Measurements from ENCODE around the gene AREL1.

The AREL1 gene

DNA sequence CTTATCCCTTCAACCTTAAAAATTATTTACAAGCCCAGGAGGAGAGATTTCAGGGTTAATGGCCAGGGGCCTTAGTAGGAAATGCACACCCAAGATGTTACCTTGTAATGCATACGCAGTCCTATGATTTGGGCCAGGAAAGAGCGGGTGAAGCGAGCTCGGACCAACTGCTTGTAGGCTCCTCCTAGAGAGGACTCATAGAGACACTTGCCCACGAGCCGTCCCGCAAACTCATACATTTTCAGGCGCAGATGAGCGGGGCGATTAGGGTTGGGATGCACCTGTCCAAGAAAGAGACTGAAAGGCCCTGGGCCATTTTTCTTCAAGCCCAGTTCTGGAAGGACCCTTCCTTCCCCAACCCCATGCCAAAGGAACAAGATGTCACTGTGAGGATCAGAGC is 43.0 kb downstream of the AREL1 start:
- H3K27me3 ChIP-seq (ENCODE audit: control insufficient read depth, insufficient read depth, low read length) = no peaks in the 10 kb centered on the region
- no peak overlapping the region for H3K9ac ChIP-seq (ENCODE audit: low read length)
- H3K4me1 ChIP-seq (ENCODE audit: control insufficient read depth, insufficient read depth, low read length) = no peaks in the 10 kb centered on the region
- H3K9me3 ChIP-seq (ENCODE audit: control insufficient read depth, low read length) = no peaks in the 10 kb centered on the region
- H3K4me3 ChIP-seq (ENCODE audit: low read length) = no peak overlapping the region
- H3K36me3 ChIP-seq (ENCODE audit: control insufficient read depth, insufficient read depth, low read length) = peaks cover 21% of the 10 kb centered on the region

GRCh38 chr14:74669256-74669655 is 43.6 kb downstream of the AREL1 start:
- Histone ChIP-seq H3K27me3 (ENCODE audit: control insufficient read depth, insufficient read depth, low read length) (no peaks in the 10 kb centered on the region), H3K9ac (ENCODE audit: low read length) (no peak overlapping the region), H3K4me1 (ENCODE audit: control insufficient read depth, insufficient read depth, low read length) (no peaks in the 10 kb centered on the region), H3K36me3 (ENCODE audit: control insufficient read depth, insufficient read depth, low read length) (peaks cover 21% of the 10 kb centered on the region), H3K9me3 (ENCODE audit: control insufficient read depth, low read length) (no peaks in the 10 kb centered on the region), H3K4me3 (ENCODE audit: low read length) (no peak overlapping the region)

GRCh38 chr14:74667758-74668157 is 45.1 kb downstream of the AREL1 start:
- no peak overlapping the region for H3K9ac ChIP-seq (ENCODE audit: low read length)
- H3K4me3 ChIP-seq (ENCODE audit: low read length) = no peak overlapping the region
- no peaks in the 10 kb centered on the region for H3K4me1 ChIP-seq (ENCODE audit: control insufficient read depth, insufficient read depth, low read length)
- H3K36me3 ChIP-seq (ENCODE audit: control insufficient read depth, insufficient read depth, low read length) = peaks cover 26% of the 10 kb centered on the region
- no peaks in the 10 kb centered on the region for H3K27me3 ChIP-seq (ENCODE audit: control insufficient read depth, insufficient read depth, low read length)
- H3K9me3 ChIP-seq (ENCODE audit: control insufficient read depth, low read length) = no peaks in the 10 kb centered on the region

GRCh38 chr14:74664717-74665116 is 48.2 kb downstream of the AREL1 start:
- Histone ChIP-seq H3K4me1 (ENCODE audit: control insufficient read depth, insufficient read depth, low read length) (no peaks in the 10 kb centered on the region), H3K36me3 (ENCODE audit: control insufficient read depth, insufficient read depth, low read length) (peaks cover 18% of the 10 kb centered on the region), H3K4me3 (ENCODE audit: low read length) (no peak overlapping the region), H3K9ac (ENCODE audit: low read length) (no peak overlapping the region), H3K9me3 (ENCODE audit: control insufficient read depth, low read length) (no peaks in the 10 kb centered on the region), H3K27me3 (ENCODE audit: control insufficient read depth, insufficient read depth, low read length) (no peaks in the 10 kb centered on the region)

DNA sequence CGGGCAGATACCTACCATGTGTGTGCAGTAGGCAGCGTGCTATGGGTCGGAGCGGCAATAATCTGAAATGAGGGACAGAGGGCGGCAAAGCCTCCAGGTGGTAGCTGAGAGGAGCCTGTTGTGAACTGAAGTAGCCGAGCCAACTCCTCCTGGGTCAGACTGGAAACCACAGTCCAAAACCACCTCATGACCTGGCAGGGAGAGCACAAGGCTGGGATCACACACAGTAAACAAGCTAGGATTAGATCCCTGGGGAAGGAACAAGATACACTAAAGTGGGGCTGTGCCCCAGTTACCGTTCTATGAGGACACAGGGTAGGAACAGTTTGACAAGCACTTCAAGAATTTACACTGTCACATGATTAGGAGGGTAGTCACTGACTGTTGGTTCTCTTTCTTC is 49.0 kb downstream of the AREL1 start:
- no peak overlapping the region for H3K9ac ChIP-seq (ENCODE audit: low read length)
- no peaks in the 10 kb centered on the region for H3K4me1 ChIP-seq (ENCODE audit: control insufficient read depth, insufficient read depth, low read length)

GRCh38 chr14:74661726-74662450 is 51.0 kb downstream of the AREL1 start:
- Histone ChIP-seq H3K4me1 (ENCODE audit: control insufficient read depth, insufficient read depth, low read length) (no peaks in the 10 kb centered on the region), H3K36me3 (ENCODE audit: control insufficient read depth, insufficient read depth, low read length) (peaks cover 12% of the 10 kb centered on the region)

More for the DNA sequence above, 49.0 kb downstream of the AREL1 start:
- Histone ChIP-seq H3K4me3 (ENCODE audit: low read length) (no peak overlapping the region), H3K9me3 (ENCODE audit: control insufficient read depth, low read length) (no peaks in the 10 kb centered on the region), H3K36me3 (ENCODE audit: control insufficient read depth, insufficient read depth, low read length) (peaks cover 14% of the 10 kb centered on the region), H3K27me3 (ENCODE audit: control insufficient read depth, insufficient read depth, low read length) (no peaks in the 10 kb centered on the region)

DNA sequence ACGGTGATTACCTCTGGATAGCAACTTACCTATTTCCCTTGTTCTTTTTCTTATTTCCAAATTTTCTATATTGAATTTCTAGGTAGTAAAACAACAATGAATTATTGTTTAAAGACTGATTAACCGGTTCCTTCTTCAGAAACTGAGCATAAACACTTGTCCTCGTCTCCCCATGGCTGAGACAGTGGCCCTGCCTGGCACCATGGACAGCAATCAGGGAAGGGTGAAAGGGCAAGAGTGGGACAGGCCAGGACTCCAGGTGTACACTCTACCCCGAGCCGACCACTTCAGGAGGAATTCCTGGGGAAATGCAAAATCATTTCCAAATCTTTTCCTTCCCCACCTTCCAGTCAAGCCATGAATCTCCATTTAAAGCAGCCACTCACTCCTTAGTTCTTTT is 52.0 kb downstream of the AREL1 start:
- Histone ChIP-seq H3K4me3 (ENCODE audit: low read length) (no peak overlapping the region), H3K9me3 (ENCODE audit: control insufficient read depth, low read length) (no peaks in the 10 kb centered on the region), H3K9ac (ENCODE audit: low read length) (no peak overlapping the region), H3K36me3 (ENCODE audit: control insufficient read depth, insufficient read depth, low read length) (peaks cover 12% of the 10 kb centered on the region), H3K4me1 (ENCODE audit: control insufficient read depth, insufficient read depth, low read length) (no peaks in the 10 kb centered on the region), H3K27me3 (ENCODE audit: control insufficient read depth, insufficient read depth, low read length) (no peaks in the 10 kb centered on the region)

More at GRCh38 chr14:74661726-74662450, 51.0 kb downstream of the AREL1 start:
- H3K27me3 ChIP-seq (ENCODE audit: control insufficient read depth, insufficient read depth, low read length) = no peaks in the 10 kb centered on the region
- no peak overlapping the region for H3K4me3 ChIP-seq (ENCODE audit: low read length)
- no peak overlapping the region for H3K9ac ChIP-seq (ENCODE audit: low read length)
- H3K9me3 ChIP-seq (ENCODE audit: control insufficient read depth, low read length) = no peaks in the 10 kb centered on the region

GRCh38 chr14:74660167-74660566 is 52.7 kb downstream of the AREL1 start:
- H3K27me3 ChIP-seq (ENCODE audit: control insufficient read depth, insufficient read depth, low read length) = no peaks in the 10 kb centered on the region

DNA sequence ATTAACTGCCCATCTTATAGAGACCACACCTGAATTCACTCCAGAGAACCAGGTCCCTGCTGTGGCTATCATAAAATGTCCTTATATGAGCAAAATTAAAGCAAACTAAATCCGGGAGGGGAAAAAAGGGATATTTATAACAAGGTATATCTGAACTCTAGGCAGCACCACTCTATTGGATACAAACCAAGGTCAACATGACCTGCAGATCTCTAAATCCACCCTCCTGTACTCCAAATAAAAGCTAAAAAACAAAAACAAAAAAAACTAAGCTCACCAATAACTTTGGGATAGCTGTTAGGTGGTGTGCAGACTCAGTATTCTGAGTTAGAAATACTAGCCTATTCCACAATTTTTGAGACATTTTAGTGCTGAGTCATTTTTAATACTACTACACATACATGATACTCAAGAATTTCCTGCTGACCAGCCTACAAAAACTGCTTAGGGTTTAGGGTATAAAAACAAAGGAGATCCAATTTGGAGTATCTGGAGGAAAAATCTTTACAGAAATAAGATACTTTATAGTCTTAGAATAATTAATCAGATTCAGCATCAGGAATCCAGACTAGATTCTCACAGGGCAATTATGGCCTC is 54.2 kb downstream of the AREL1 start:
- peaks cover 9% of the 10 kb centered on the region for H3K36me3 ChIP-seq (ENCODE audit: control insufficient read depth, insufficient read depth, low read length)
- no peaks in the 10 kb centered on the region for H3K4me1 ChIP-seq (ENCODE audit: control insufficient read depth, insufficient read depth, low read length)
- no peak overlapping the region for H3K9ac ChIP-seq (ENCODE audit: low read length)
- no peaks in the 10 kb centered on the region for H3K9me3 ChIP-seq (ENCODE audit: control insufficient read depth, low read length)
- H3K4me3 ChIP-seq (ENCODE audit: low read length) = no peak overlapping the region
- no peaks in the 10 kb centered on the region for H3K27me3 ChIP-seq (ENCODE audit: control insufficient read depth, insufficient read depth, low read length)

More at GRCh38 chr14:74660167-74660566, 52.7 kb downstream of the AREL1 start:
- H3K9me3 ChIP-seq (ENCODE audit: control insufficient read depth, low read length) = no peaks in the 10 kb centered on the region
- H3K36me3 ChIP-seq (ENCODE audit: control insufficient read depth, insufficient read depth, low read length) = peaks cover 12% of the 10 kb centered on the region
- H3K4me3 ChIP-seq (ENCODE audit: low read length) = no peak overlapping the region
- H3K4me1 ChIP-seq (ENCODE audit: control insufficient read depth, insufficient read depth, low read length) = no peaks in the 10 kb centered on the region
- H3K9ac ChIP-seq (ENCODE audit: low read length) = no peak overlapping the region

- Histone ChIP-seq H3K9ac (ENCODE audit: low read length) (no peak overlapping the region), H3K4me3 (ENCODE audit: low read length) (no peak overlapping the region), H3K9me3 (ENCODE audit: control insufficient read depth, low read length) (no peaks in the 10 kb centered on the region), H3K27me3 (ENCODE audit: control insufficient read depth, insufficient read depth, low read length) (no peaks in the 10 kb centered on the region), H3K36me3 (ENCODE audit: control insufficient read depth, insufficient read depth, low read length) (peaks cover 3% of the 10 kb centered on the region), H3K4me1 (ENCODE audit: control insufficient read depth, insufficient read depth, low read length) (no peaks in the 10 kb centered on the region)
Measured at GRCh38 chr14:74656964-74657363, 55.9 kb downstream of the AREL1 start.

DNA sequence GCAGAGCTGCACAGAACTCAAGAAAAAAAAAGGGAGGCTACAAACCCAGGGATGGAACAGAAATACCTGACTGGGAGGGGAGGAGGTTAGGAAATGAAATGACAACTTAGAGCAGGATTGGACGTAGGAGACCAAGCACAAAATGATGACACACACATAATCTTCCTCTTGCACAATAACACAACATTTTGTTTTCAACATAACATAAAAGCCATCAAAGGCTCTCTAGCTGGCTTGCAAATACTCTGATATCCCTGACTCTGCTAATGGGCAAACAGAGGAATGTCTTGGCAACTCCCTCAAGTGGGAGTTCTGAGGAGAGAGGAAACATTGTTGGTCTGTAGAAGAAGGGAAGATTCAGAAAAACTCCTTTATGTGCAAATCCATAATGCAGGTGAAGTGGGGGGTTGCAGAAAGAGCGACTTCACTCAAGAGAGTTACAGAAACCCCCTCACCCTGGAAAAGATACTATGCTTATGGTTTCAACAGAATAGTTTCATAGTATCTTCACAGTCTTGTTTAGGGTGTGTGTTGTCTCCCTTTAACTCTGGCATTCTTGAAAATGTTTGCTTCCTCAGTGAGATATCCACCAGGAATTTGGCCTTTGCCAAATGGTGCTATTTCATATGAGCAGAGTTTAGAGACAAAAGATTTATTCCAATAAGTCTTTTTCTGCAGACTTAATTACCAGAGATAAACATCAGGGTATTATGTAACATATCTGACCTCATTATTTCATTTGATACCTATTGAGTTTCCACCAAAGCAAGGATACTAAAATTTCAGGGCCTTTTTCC is 57.1 kb downstream of the AREL1 start:
- Histone ChIP-seq H3K4me3 (ENCODE audit: low read length) (no peak overlapping the region), H3K36me3 (ENCODE audit: control insufficient read depth, insufficient read depth, low read length) (no peaks in the 10 kb centered on the region), H3K9me3 (ENCODE audit: control insufficient read depth, low read length) (no peaks in the 10 kb centered on the region), H3K4me1 (ENCODE audit: control insufficient read depth, insufficient read depth, low read length) (no peaks in the 10 kb centered on the region), H3K27me3 (ENCODE audit: control insufficient read depth, insufficient read depth, low read length) (no peaks in the 10 kb centered on the region), H3K9ac (ENCODE audit: low read length) (no peak overlapping the region)

DNA sequence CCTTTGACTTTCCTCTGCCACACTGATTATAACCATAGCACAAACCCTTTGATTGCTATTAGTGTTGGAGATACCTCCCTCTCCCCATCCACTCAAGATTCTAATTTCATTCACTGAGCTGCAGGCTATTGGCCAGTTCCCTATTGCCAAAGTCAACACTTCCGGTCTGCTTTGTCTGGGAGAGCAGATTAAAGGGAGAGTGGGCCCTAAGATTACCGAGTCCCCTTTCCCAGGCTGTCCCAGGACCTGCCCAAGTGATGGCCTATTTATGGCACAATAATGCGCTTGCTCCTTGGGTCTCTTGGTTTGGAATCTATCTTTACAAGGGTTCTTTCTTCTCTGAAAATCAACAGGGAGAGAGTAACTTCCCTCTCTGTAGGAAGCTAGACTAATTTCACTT is 57.9 kb downstream of the AREL1 start:
- Histone ChIP-seq H3K4me3 (ENCODE audit: low read length) (no peak overlapping the region), H3K27me3 (ENCODE audit: control insufficient read depth, insufficient read depth, low read length) (no peaks in the 10 kb centered on the region), H3K36me3 (ENCODE audit: control insufficient read depth, insufficient read depth, low read length) (no peaks in the 10 kb centered on the region), H3K9me3 (ENCODE audit: control insufficient read depth, low read length) (no peaks in the 10 kb centered on the region), H3K9ac (ENCODE audit: low read length) (no peak overlapping the region), H3K4me1 (ENCODE audit: control insufficient read depth, insufficient read depth, low read length) (no peaks in the 10 kb centered on the region)

Data from mucosa of stomach (tissue), 1 donor.